GM19397 (cell line): ENCODE measurements around the gene HTR7.
A peak's percentile ranks its signal among the peaks of the same experiment; 100 is the strongest.
"Not testable (repeated sequence)": the region's sequence is repeated elsewhere in the genome, so short reads cannot be mapped to it uniquely, and the experiment has no call there.

Source experiments
- ATAC-seq: cut with Tn5 transposase; IDR thresholded peaks from one replicate; pipeline ENCODE4 v1.9.1; 2021; ENCODE audit warnings: mild to moderate bottlenecking, moderate library complexity; ENCODE audit not compliant: unreplicated experiment

Gene HTR7

DNA sequence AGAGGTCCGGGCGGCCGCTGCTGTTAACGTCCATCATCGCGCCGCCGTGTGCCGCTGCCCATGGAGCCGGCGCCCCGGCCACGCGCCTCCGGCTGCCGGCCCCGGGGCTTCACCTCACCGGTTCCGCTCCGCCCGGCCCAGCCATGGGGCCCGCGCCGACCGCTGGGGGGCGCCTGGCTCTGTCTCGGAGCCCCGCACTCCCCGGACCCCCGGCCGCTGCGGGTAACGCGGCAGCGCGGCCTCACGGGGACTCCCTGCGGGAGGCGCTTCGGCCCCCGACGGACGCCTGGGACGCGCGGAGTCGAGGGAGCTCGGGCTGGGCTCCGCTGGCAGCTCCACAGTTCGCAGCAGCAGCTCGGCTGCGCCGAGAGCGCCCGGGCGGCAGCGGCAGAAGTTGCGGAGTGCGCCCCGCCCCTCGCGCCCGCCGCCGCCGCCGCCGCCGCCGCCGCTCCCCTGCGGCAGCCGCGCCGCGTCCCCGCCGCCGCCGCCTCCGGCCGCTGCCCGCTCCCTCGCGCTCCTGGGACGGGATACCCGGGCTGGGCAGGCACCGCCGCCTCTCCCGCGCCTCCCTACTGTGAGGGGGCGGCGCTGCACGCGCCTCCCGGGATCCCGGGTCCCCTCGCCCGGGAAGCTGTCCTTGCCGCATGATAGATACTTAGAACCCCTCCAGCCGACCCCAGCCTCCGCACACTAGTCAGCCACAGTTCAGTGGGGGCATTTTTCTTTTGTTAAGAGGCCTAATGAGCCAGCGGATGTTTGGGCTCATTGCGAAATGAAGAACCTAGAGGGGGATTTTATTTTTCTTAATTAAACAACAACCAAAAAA lies at the start of gene HTR7:
HTR7 (minus strand) TSS at position 405 of the 826 bp plus-strand sequence; CDS start at position 37, 368 bp downstream.
- peak; percentile 78 for ATAC-seq

DNA sequence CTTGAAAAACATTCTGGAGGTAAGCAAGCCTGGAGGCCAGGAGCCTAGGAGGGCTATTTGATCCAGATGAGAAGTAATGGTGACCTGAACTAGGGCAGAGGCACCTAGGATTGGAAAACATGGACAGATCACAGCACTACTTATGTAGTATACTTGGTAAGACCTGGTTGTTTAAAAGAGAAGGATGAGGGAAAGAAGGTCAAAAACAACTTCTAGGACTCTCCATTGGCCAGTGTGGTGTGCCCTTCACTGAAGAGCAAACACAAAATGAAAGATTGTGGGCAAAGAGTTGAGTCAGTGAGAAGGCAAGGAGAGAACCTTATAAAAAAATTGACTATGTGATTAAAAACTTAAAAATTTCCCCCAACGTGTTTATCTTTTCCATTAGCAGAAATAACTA lies 48.8 kb upstream of the HTR7 start:
- ATAC-seq: no peak

DNA sequence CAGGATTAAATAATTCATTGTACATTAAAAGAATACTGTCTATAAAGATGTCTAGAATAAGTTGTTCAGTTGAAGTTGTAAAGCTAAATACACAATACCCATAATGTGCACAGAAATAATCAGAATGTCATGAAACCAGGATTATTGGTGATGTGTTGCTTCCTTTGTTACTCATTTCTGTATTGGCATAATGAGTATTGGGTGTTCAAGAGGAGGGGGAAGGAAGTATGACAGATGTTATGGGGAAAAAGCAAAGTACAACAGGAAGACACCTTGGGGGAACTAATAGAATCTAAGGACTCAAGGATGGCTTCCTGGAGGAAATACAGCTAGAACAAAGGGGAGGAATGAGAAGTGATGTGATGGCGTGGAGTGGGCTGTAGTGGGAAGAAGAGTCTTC lies 48.1 kb upstream of the HTR7 start:
- no peak for ATAC-seq

DNA sequence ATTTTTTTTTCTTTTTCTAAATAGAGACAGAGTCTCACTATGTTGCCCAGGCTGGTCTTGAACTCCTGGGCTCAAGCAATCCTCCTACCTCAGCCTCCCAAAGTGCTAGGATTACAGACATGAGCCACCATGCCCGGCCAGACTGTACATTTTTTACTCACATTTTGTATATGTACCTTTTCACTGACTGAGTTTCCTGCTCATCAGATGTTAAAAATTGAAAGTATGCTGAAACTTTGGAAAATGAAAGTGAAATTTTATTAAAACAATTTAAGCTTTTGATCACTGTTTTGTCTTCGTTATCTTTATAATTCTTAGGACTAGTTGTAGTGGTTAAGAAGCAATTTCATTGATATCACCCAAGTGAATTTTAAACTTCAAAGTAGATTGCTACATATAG lies 39.1 kb upstream of the HTR7 start:
- not testable (repeated sequence) for ATAC-seq

DNA sequence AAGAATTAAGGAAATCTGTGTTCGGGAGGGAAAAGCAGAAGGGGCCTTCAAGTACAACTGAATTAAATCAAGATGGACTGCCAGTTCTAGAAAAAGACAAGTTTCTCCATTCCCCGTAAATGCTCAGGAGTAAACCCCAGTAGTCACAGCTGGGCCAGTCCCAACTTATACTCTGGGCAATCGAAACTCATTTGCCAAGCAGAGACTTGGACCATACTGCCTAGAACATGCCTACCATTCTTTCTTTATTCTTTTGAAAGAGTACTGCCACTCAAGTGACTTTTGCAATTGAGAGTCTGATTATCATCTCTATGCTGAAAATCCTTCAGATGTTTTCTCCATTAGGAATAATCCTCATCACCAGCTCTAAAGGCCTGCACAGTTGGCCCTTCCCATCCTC lies 35.4 kb upstream of the HTR7 start:
- no peak for ATAC-seq

DNA sequence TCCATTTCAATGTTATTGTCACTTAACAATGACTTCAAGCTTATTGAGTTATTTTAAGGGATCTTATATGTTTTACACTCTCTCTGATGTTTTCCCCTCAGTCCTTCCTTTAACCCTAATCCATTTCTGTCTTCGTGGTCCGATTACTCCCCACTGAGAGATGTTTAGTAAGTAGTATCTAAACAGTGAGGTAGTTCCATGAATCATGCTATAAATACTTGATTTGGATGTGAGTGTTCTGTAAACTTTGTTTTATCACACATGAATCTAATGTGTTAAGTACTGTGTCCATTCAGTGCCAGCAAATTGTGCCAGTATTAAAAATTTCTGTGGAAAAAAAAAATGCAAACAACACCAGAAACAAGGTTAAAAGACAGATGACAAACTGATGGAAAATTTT lies 32.5 kb upstream of the HTR7 start:
- no peak for ATAC-seq

DNA sequence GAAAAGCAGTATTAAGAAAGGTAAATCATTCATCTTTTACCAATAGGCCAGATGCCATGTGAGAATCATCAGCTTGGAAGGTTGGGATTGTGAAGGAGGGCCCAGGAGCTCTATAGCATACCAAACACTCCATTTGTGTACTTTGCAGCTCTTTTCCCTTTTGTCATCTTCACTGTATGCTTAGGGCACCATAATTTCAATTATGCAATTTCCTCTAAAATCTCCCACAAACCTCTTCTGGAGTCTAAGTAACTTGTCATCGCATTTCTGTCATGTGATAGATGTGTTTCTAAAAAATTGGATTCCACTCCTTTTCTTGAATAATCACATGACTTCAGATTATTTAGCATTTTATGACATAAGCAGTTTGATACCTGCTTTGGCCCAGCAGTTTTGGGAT lies 31.8 kb upstream of the HTR7 start:
- no peak for ATAC-seq

DNA sequence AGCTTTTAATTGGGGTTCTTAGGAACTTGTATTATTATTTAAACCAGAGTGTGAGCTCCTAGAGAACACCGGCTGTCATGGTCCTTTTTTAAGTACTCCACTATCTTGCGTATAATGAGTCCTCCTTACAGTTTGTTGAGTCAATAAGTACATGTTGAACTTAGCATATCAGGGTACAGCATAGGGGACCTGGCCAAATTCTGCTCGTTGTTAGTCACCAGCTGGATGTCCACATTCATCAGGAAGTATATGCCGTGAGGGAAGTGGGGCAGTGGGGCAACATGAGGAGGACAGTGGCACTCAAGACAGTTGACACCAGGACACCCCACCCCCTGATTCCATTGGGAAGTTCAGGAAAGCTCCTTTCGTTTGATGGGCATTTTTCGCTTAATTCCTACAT lies 30.5 kb upstream of the HTR7 start:
- no peak for ATAC-seq

DNA sequence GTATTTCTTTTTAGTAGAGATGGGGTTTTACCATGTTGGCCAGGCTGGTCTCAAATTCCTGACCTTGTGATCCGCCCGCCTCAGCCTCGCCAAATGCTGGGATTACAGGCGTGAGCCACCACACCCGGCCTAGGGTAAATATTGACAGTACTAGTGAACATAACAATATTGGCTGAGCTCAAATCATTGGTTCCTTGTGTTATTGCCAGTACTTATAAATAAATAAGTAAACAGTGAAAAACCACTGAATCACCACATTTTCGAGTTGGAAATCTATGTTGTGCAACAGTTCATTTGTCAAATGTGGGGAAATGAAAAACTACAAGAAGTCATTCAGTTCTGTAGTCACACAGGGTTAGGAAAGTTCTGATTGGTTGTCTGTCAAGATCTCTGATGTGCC lies 29.7 kb upstream of the HTR7 start:
- ATAC-seq: no peak

DNA sequence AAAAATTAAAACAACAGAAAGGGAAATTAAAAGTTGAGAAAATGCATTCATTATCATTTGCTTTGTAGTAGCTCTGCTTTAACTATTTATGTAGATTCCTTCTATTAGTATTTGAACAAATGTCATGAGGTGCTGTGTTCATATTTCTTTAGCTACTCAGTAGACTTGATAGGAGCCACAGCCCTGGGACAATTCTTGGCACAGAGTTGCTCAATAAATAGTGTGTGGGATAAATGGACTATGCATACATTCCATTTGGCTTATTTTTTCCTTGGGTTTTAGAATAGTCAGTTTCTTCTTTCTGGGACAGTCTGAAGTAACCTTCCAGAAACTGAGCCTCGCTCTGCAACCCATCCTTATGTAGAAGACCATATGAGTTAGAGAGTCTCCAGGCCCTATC lies 27.3 kb upstream of the HTR7 start:
- no peak for ATAC-seq

DNA sequence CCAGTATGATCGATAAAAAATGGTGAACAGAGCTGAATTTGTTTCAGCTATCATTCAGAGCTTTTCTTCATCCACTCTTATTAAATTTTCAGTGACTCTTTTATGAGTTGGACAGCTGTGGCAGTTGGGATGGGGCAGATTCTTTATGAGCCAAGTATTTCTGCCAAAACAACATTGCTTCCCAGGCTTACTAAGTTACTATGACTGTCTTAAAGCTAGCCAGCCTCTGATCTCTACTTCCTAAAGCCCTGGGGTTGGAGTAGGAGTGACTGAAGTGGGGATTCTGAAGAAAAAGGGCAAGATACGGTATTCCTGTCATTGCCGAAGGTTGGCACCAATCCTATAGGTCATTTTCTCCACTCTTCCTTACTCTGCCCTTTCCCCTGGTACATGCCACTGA lies 26.6 kb upstream of the HTR7 start:
- ATAC-seq: no peak

DNA sequence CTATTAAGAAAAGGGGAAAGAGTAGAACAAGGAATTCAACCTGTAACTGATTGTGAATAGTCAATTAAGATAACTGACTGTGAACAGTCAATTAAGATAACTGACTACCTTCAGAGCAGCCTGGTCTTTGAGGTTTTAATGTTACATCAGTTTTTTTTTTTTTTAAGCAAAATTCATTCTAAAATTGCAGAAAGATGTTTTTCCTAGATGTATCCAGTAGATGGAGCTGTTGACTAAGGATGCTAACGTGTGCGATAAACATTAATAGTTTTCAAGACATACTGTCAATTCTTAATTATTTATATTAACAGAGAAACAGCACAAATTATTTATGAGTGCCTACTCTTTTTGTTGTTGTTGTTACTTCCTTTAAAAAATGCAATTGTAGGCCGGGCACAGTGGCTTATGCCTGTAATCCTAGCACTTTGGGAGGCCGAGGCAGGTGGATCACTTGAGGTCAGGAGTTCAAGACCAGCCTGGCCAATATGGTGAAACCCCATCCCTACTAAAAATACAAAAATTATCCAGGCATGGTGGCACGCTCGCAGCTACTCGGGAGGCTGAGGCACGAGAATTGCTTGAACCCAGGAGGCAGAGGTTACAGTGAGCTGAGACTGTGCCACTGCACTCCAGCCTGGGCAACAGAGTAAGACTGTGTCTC lies 22.4 kb upstream of the HTR7 start:
- ATAC-seq: not testable (repeated sequence)

DNA sequence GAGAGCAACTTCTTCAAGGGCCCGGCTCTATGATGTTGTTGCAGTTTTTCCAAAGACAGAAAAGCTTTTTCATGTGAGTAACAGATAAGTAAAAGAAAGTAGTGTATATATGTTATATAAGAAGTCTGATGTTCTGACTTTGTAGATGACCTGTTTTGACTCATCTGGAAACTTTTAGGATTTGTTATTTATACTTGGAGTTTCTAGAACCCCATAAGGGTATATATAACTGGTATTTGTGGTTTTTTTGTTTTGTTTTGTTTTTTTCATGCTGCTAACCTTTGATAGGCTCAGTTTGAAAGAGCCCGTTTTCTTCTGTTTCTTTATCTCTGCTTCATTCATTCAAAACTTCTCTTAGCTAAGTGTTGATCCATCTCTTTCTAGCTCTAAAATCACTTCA lies 21.2 kb upstream of the HTR7 start:
- no peak for ATAC-seq

DNA sequence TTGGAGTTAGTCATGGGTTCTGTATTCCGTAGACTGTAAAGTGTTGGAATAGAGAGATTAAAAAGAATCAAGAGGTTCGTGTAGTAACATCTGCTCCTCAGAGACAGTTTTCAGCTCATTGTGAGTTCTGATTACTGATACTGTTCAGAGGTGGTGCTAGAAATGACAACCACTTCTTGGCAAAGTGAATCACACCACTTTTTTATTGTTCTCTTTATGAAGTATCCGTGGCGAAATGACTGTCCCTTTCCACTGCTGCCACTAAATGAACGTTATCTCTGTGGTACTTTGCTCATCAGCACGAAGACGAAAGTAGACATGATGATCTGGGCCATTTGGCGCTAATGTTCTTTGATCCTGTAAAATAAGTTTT lies 14.8 kb upstream of the HTR7 start:
- no peak for ATAC-seq

DNA sequence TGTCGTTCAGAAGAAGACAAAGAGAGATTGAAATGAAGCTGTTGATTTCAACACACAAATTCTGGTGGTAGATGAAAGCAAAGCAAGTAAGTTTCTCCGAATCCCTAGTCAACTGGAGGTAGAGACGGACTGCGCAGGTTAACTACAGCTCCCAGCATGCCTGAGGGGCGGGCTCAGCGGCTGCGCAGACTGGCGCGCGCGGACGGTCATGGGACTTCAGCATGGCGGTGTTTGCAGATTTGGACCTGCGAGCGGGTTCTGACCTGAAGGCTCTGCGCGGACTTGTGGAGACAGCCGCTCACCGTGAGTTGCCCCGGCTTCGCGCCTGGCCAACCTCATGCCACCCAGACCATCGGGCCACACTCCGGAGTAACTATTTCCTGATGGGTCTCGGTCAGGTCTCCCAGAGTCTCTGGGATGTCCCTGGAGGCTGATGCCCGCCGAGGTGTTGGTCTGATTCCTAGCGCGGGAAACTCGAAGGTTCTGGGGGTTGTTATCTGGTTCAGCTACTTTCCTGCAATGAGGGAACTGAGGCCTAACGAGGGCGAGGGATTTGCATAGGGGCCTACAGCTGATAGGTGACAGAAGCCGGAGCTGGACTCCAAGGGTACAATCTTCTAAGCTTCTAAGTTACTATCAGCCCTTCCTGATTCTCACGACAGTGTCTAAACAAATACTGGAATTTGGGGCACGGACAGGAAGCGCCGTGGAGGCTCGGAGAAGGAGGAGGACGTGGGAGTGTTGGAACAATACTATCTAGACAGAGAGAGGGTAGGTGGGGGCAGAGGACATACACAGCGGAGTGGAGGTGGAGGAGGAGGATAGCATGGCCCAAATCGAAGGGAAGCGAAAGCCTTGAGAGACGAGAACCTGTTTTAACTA lies 14.2 kb upstream of the HTR7 start, which contains the start of gene RPP30:
RPP30 (plus strand) TSS at position 209 of the 882 bp plus-strand sequence; CDS start at position 222, 13 bp downstream.
- ATAC-seq: peak; percentile 99

DNA sequence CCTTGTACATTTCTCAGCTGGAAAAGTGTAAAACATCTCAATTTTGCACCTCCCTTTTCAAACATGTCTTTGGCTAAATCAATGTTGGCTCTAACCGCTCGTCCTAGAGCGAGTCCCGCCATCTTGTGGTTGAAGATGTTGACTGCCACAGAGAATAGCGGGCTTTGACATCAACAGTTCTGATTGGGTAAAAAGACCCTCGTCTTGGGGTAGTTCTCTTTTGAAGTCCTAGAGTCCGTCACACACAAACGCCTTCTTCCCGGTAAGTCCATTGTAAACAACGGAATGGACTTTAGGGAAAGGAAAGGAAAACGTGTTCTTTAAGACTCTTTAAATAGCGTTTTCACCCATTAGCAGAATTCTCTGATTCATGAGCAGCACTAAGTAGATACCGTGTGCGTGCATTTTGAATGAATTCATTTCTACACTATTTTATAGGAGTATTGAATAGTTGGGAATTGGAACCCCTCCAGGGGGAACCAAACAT lies 13.5 kb upstream of the HTR7 start:
- ATAC-seq: peak; percentile 38

DNA sequence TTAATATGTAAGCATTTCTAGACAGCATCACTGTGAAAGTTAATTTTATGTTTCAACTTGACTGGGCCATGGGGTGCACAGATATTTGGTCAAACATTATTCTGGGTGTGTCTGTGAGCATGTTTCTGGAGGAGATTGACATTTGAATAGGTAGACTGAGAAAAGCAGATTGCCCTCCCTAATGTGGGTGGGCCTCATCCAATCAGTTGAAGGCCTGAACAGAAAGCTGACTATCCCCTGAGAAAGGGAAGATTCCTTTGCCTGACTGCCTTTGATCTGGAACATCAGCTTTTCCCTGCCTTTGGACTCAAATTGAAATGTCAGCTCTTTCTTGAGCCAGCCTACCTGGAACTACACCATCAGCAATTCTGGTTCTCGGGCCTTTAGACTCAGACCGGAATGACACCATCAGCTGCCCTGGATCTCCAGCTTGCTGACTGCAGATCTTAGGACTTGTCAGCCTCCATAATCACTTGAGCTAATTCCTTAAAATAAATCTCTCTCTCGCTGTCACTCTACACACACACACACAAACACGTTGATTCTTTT lies 8.3 kb upstream of the HTR7 start:
- ATAC-seq: no peak

DNA sequence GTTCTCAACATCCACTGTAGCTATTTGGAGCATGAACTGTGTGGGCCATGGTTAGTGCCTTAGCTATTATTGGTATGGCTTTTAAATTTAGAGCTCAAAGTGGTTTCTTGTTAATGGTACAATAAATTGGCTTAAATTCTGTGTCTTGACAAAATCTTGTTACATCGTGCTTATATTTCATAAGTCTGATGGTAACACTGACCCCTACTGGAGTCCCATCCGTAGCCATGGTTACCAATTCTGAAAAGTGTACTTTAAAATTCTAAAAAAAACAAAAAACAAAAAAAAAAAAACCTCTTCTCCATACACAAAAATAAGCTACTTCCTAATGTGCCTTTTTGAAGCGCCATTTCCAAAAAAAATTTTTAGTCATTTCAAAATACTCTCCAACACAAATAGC lies 7.6 kb upstream of the HTR7 start:
- ATAC-seq: no peak

DNA sequence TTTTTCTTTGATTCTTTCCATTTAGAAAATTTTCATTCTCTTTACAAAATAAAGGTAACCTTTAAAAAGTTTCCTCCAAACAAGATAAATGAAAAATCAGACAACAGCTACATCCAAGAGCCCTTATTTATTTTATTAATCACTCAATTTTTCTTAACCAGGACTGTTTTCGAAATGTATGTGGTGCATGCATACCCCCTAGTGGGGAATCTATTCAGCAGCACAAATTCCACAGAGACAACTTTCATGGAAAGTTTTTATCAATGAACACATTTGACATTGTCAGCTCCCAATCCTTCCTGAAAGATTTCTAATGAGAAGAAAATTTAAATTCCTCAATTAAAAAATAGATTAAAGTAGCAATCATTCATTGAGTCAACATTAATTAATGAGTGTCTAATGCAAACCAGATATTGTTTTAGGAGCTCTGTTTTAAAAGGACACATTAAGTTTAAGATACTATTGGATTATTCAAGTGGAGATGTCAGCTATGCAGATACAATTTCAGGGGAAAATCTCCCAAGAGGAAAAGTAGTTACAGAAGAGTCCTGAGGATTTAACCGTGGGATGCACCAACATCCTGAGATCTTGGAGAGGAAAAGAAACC lies 5.2 kb upstream of the HTR7 start:
- ATAC-seq: no peak

DNA sequence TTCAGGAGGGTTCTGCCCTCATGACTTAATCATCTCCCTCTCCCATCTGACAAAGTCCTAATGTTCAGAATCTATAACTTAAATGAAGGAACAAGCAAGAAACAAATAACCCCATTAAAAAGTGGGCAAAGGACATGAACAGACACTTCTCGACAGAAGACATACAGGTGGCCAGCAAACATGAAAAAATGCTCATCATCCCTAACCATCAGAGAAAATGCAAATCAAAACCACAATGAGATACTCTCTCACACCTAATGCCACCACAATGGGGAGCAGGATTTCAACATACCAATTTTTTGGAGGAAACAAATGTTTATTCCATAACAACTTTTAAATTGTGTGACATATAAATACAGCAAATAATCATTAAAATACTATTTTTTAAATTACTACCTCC lies 3.0 kb upstream of the HTR7 start:
- no peak for ATAC-seq

DNA sequence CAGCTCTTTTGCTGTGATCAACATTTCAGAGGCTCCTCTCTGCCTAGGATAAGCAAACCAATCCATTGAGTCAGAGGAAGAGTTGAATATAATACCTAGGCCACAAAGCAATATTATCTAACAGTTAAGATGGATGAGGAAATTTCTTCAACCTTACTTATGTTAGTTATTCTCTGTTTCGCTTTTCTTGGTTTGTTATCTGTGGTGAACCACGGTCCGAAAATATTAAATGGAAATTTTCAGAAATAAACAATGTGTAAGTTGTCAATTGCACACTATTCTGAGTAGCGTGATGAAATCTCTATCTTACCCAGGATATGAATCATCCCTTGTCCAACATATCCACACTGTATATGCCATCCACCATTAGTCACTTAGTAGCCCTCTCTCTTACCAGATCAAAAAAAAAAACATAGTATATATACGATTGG lies 1.5 kb upstream of the HTR7 start:
- no peak for ATAC-seq
